ENCODE results near the gene PRIMPOL.

- TF ChIP-seq CTCF (IDR thresholded peaks at IDR 0.05) (no peak), POLR2A (IDR thresholded peaks at IDR 0.05) (no peak)
Measured at GRCh38 chr4:184729946-184730345, 80.4 kb downstream of the PRIMPOL start.

Data from adrenal gland (tissue), 5 donors.